ENCODE data around the gene SAMD10. TPM values are rescaled to one million over a fixed set of nuclear protein-coding genes. Genes with fewer than 3 reads are reported as not detected.

The SAMD10 gene
- total and polyA plus RNA-seq, 5 donors from 2014 or later = 5.9 to 14.3 (median 7.8) TPM

DNA sequence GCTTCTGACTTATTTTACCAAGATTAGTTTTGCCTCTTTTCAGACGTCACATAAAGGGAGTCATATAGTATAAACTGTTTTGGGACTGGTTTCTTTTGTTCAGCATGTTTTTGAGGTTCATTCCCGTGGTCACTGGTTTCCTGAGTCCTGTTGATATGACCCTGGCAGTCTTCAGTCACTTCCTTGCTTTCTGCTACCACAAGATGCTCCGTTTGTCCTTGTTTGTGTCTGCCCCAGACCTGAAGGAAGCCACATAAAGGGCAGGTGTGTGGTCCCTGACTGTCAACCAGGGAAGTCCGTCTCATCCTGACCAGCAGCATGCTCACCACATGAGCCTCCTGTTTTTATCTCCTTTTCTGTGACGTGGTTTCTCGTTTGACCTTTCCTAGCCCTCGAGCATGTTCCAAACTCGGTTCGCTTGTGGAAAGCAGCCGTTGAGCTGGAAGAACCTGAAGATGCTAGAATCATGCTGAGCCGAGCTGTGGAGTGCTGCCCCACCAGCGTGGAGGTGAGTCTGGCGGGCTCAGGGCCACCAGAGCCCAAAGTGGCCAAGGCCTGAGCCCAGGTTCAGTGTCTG lies 30.5 kb upstream of the SAMD10 start:
- peak overlapping the region in 1 of 3 donors; percentile 94 for H3K27ac Mint-ChIP-seq
- H3K27ac ChIP-seq (ENCODE audit: insufficient read depth, low read length, poor library complexity, severe bottlenecking) = no peak overlapping the region
- no peaks in the 10 kb centered on the region for H3K27me3 ChIP-seq (ENCODE audit: control insufficient read depth, insufficient read depth, low read length)
- DNase-seq (no peak), ATAC-seq (ENCODE audit: low read depth in 2 of 2) (no peak)
- H3K27me3 Mint-ChIP-seq = no peaks in the 10 kb centered on the region
- peaks cover 35% of the 10 kb centered on the region for H3K36me3 Mint-ChIP-seq
- H3K36me3 ChIP-seq (ENCODE audit: control insufficient read depth, insufficient read depth, low read length) = peaks cover 62% of the 10 kb centered on the region
- H3K9me3 Mint-ChIP-seq = peaks cover 0 to 31% (median 11%) of the 10 kb centered on the region in 7 donors
- peaks cover 0 to 48% (median 4%) of the 10 kb centered on the region in 4 donors for H3K4me1 Mint-ChIP-seq
- H3K9me3 ChIP-seq (ENCODE audit: control insufficient read depth in 2 of 2, low read length in 2 of 2) = peaks cover 9 to 54% of the 10 kb centered on the region in 2 experiments
- H3K4me3 ChIP-seq (ENCODE audit: low read depth, low read length) = no peak overlapping the region
- peaks cover 21% of the 10 kb centered on the region for H3K4me1 ChIP-seq (ENCODE audit: control insufficient read depth, insufficient read depth, low read length, poor library complexity, severe bottlenecking)
- no peak overlapping the region for H3K4me3 Mint-ChIP-seq

DNA sequence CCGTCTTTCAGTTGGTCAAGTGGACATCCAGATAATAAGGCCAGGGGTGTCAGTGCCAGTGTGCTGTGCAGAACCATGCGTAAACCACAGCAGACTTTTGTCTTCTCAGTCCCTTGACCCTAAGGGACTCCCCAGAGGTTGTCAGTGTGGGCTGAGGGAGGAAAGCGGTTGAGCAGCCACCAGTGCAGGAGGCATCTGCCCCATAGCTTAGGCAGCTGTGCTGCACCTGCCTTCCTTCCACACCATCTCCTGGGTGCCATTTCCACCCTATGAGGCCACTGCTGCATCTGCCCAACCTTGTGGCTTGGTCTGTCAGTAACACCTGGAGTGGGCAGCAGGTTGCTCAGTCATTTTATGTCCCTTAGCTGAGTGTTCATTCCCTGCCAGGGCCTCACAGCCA lies 27.5 kb upstream of the SAMD10 start:
- H3K27ac ChIP-seq (ENCODE audit: insufficient read depth, low read length, poor library complexity, severe bottlenecking) = no peak overlapping the region

DNA sequence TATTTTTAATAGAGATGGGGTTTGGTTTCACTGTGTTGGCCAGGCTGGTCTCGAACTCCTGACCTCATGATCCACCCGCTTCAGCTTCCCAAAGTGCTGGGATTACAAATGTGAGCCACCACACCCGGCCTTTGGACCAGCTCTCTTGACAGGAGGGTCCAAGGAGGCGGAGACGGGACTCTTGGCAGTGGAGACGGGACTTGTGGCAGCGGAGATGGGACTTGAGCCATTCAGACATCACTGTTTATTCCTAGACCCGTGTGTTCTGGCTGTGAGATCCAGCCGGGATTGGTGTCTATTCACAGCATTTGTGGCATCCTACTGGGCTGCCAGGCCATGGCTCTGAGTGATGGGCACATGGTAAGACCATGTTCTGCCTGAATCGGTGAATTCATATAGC lies 27.0 kb upstream of the SAMD10 start:
- no peak overlapping the region for H3K4me3 ChIP-seq (ENCODE audit: low read depth, low read length)
- no peaks in the 10 kb centered on the region for H3K27me3 Mint-ChIP-seq
- no peak overlapping the region for H3K4me3 Mint-ChIP-seq
- ATAC-seq (ENCODE audit: low read depth in 2 of 2) (no peak), DNase-seq (no peak)
- peaks cover 9% of the 10 kb centered on the region for H3K4me1 ChIP-seq (ENCODE audit: control insufficient read depth, insufficient read depth, low read length, poor library complexity, severe bottlenecking)
- peaks cover 0 to 23% (median 11%) of the 10 kb centered on the region in 7 donors for H3K9me3 Mint-ChIP-seq
- H3K4me1 Mint-ChIP-seq = peaks cover 0 to 37% (median 4%) of the 10 kb centered on the region in 4 donors
- no peak overlapping the region for H3K27ac ChIP-seq (ENCODE audit: insufficient read depth, low read length, poor library complexity, severe bottlenecking)
- peaks cover 7 to 40% of the 10 kb centered on the region in 2 experiments for H3K9me3 ChIP-seq (ENCODE audit: control insufficient read depth in 2 of 2, low read length in 2 of 2)
- H3K27ac Mint-ChIP-seq = no peak overlapping the region
- H3K36me3 Mint-ChIP-seq = peaks cover 46% of the 10 kb centered on the region
- peaks cover 84% of the 10 kb centered on the region for H3K36me3 ChIP-seq (ENCODE audit: control insufficient read depth, insufficient read depth, low read length)
- H3K27me3 ChIP-seq (ENCODE audit: control insufficient read depth, insufficient read depth, low read length) = no peaks in the 10 kb centered on the region

More for the DNA sequence above, 27.5 kb upstream of the SAMD10 start:
- H3K4me3 Mint-ChIP-seq = no peak overlapping the region
- Histone ChIP-seq H3K4me3 (ENCODE audit: low read depth, low read length) (no peak overlapping the region), H3K9me3 (ENCODE audit: control insufficient read depth in 2 of 2, low read length in 2 of 2) (peaks cover 7 to 42% of the 10 kb centered on the region in 2 experiments), H3K27me3 (ENCODE audit: control insufficient read depth, insufficient read depth, low read length) (no peaks in the 10 kb centered on the region), H3K36me3 (ENCODE audit: control insufficient read depth, insufficient read depth, low read length) (peaks cover 81% of the 10 kb centered on the region), H3K4me1 (ENCODE audit: control insufficient read depth, insufficient read depth, low read length, poor library complexity, severe bottlenecking) (peaks cover 9% of the 10 kb centered on the region)
- peaks cover 0 to 36% (median 4%) of the 10 kb centered on the region in 4 donors for H3K4me1 Mint-ChIP-seq
- H3K36me3 Mint-ChIP-seq = peaks cover 42% of the 10 kb centered on the region
- H3K27ac Mint-ChIP-seq = no peak overlapping the region
- ATAC-seq (ENCODE audit: low read depth in 2 of 2) (no peak), DNase-seq (no peak)
- H3K9me3 Mint-ChIP-seq = peaks cover 0 to 23% (median 11%) of the 10 kb centered on the region in 7 donors
- no peaks in the 10 kb centered on the region for H3K27me3 Mint-ChIP-seq

DNA sequence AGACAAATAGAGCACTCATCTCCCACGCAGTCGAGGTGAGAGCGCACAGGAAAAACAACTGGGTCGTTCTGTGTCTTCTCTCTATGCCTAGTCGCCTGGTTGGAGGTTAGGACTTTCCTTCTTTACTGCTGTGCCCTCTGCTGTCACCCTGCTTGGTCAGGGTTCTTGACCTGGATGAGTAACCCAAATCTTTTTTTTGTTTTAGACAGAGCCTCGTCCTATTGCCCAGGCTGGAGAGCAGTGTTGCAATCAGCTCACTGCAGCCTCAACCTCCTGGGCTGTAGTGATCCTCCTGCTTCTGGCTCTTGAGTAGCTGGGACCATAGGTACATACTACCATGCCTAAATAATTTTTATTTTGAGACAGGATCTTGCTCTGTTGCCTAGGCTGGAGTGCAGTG lies 26.0 kb upstream of the SAMD10 start:
- Histone ChIP-seq H3K27me3 (ENCODE audit: control insufficient read depth, insufficient read depth, low read length) (no peaks in the 10 kb centered on the region), H3K9me3 (ENCODE audit: control insufficient read depth in 2 of 2, low read length in 2 of 2) (peaks cover 7 to 29% of the 10 kb centered on the region in 2 experiments), H3K4me3 (ENCODE audit: low read depth, low read length) (no peak overlapping the region), H3K4me1 (ENCODE audit: control insufficient read depth, insufficient read depth, low read length, poor library complexity, severe bottlenecking) (no peaks in the 10 kb centered on the region), H3K36me3 (ENCODE audit: control insufficient read depth, insufficient read depth, low read length) (peaks cover 83% of the 10 kb centered on the region), H3K27ac (ENCODE audit: insufficient read depth, low read length, poor library complexity, severe bottlenecking) (no peak overlapping the region)
- DNase-seq (no peak), ATAC-seq (ENCODE audit: low read depth in 2 of 2) (no peak)
- Mint-ChIP-seq H3K27me3 (no peaks in the 10 kb centered on the region), H3K4me3 (no peak overlapping the region), H3K4me1 (peaks cover 0 to 31% (median 4%) of the 10 kb centered on the region in 4 donors), H3K36me3 (peaks cover 49% of the 10 kb centered on the region), H3K27ac (no peak overlapping the region), H3K9me3 (peaks cover 0 to 21% (median 11%) of the 10 kb centered on the region in 7 donors)

DNA sequence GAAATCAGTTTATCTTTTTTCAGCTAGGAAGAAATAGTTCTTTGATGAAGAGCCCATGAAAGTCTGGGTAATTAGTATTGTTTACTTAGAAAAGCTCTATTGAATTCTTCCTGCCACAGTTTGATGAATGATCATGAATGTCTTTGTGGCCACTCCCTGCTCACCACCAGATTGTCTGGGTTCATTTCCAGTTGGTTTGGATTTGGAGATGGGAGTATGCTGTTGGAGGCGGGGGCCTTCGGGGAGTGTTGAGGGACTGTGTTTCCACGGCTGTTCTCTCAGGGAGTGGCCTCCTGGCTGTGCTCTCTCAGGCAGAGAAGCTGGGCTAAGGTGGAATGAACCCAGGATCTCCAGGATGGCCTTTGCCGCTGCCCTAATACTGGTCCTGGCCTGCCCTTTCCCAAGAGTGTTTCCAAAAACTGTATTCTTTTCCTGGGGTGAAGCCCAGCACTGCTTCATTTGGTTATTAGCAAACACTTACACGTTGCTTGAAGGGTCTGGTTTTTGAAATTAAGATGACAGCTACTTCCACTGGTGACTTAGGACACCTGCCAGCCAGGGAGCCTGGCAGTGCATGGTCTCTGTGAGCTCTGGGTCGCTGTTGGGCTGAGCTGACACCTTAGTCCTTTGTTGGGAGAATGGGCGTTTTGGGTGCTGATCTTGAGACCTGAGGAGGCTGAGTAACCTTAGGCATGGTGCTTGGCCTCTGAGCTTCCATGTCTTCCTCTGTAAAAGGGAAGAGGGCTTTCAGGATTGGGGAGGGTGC lies 24.7 kb upstream of the SAMD10 start:
- peaks cover 0 to 21% (median under 1%) of the 10 kb centered on the region in 4 donors for H3K4me1 Mint-ChIP-seq
- peaks cover 7 to 17% of the 10 kb centered on the region in 2 experiments for H3K9me3 ChIP-seq (ENCODE audit: control insufficient read depth in 2 of 2, low read length in 2 of 2)
- H3K4me3 ChIP-seq (ENCODE audit: low read depth, low read length) = no peak overlapping the region
- no peak overlapping the region for H3K4me3 Mint-ChIP-seq
- peaks cover 84% of the 10 kb centered on the region for H3K36me3 ChIP-seq (ENCODE audit: control insufficient read depth, insufficient read depth, low read length)
- H3K4me1 ChIP-seq (ENCODE audit: control insufficient read depth, insufficient read depth, low read length, poor library complexity, severe bottlenecking) = no peaks in the 10 kb centered on the region
- peaks cover 0 to 10% (median 4%) of the 10 kb centered on the region in 7 donors for H3K9me3 Mint-ChIP-seq
- no peak for ATAC-seq (ENCODE audit: low read depth in 2 of 2)
- H3K27me3 Mint-ChIP-seq = no peaks in the 10 kb centered on the region
- no peak overlapping the region for H3K27ac ChIP-seq (ENCODE audit: insufficient read depth, low read length, poor library complexity, severe bottlenecking)
- H3K27ac Mint-ChIP-seq = no peak overlapping the region
- DNase-seq = no peak
- no peaks in the 10 kb centered on the region for H3K27me3 ChIP-seq (ENCODE audit: control insufficient read depth, insufficient read depth, low read length)
- H3K36me3 Mint-ChIP-seq = peaks cover 48% of the 10 kb centered on the region

DNA sequence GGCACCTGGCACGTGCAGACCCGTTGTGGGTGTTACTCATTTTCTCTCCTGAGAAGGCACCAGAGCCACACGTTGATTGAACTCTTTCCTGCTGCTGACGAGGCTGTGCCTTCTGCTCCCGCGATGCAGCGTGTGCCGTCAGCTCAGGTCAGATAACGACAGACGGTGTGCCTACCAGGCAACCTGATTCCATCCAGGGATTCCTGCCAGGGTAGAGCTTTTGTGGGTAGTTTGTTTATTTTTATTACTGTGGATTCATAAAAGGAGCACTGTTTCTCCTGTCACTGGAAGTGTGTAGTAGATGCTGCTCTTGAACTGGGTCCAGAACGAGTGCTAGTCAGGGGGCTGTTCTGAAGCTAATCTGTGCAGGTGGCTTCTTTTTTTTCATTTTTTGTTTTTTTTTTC lies 22.2 kb upstream of the SAMD10 start:
- Histone ChIP-seq H3K27ac (ENCODE audit: insufficient read depth, low read length, poor library complexity, severe bottlenecking) (no peak overlapping the region), H3K4me1 (ENCODE audit: control insufficient read depth, insufficient read depth, low read length, poor library complexity, severe bottlenecking) (no peaks in the 10 kb centered on the region), H3K27me3 (ENCODE audit: control insufficient read depth, insufficient read depth, low read length) (no peaks in the 10 kb centered on the region), H3K9me3 (ENCODE audit: control insufficient read depth in 2 of 2, low read length in 2 of 2) (no peaks in the 10 kb centered on the region), H3K4me3 (ENCODE audit: low read depth, low read length) (no peak overlapping the region), H3K36me3 (ENCODE audit: control insufficient read depth, insufficient read depth, low read length) (peaks cover 80% of the 10 kb centered on the region)
- Mint-ChIP-seq H3K27ac (peak overlapping the region in 1 of 3 donors; percentile 48), H3K36me3 (peaks cover 43% of the 10 kb centered on the region), H3K27me3 (no peaks in the 10 kb centered on the region), H3K4me3 (no peak overlapping the region), H3K4me1 (peaks cover 0 to 12% (median 1%) of the 10 kb centered on the region in 4 donors), H3K9me3 (no peaks in the 10 kb centered on the region)
- ATAC-seq (ENCODE audit: low read depth in 2 of 2) (no peak), DNase-seq (no peak)

DNA sequence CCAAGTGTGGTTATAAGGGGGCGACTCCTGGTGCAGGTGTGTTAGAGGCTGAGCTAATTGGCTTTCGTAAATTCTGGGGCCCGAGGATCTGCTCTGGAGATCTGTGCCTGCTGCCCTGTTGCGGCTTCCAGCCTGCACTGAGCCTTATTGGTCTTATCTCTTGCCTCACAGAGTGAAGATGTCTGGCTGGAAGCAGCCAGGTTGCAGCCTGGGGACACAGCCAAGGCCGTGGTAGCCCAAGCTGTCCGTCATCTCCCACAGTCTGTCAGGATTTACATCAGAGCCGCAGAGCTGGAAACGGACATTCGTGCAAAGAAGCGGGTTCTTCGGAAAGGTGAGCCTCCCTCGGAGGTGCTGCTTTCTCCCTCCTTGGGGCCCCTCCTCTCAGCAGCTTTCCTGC lies 21.5 kb upstream of the SAMD10 start:
- Histone ChIP-seq H3K27me3 (ENCODE audit: control insufficient read depth, insufficient read depth, low read length) (no peaks in the 10 kb centered on the region), H3K27ac (ENCODE audit: insufficient read depth, low read length, poor library complexity, severe bottlenecking) (no peak overlapping the region), H3K4me1 (ENCODE audit: control insufficient read depth, insufficient read depth, low read length, poor library complexity, severe bottlenecking) (no peaks in the 10 kb centered on the region), H3K9me3 (ENCODE audit: control insufficient read depth in 2 of 2, low read length in 2 of 2) (no peaks in the 10 kb centered on the region), H3K36me3 (ENCODE audit: control insufficient read depth, insufficient read depth, low read length) (peaks cover 82% of the 10 kb centered on the region), H3K4me3 (ENCODE audit: low read depth, low read length) (no peak overlapping the region)
- no peak overlapping the region for H3K27ac Mint-ChIP-seq
- no peak for ATAC-seq (ENCODE audit: low read depth in 2 of 2)
- no peak for DNase-seq
- no peaks in the 10 kb centered on the region for H3K9me3 Mint-ChIP-seq
- peaks cover 0 to 12% (median 1%) of the 10 kb centered on the region in 4 donors for H3K4me1 Mint-ChIP-seq
- no peaks in the 10 kb centered on the region for H3K27me3 Mint-ChIP-seq
- H3K4me3 Mint-ChIP-seq = no peak overlapping the region
- peaks cover 40% of the 10 kb centered on the region for H3K36me3 Mint-ChIP-seq

Measured in CD4-positive, CD25-positive, alpha-beta regulatory T cell (primary cell).